NCI-H2196 treated with DMSO at 0.1 percent for 48 hours (cell line): Measurements from ENCODE around the gene STAMBP.

Experiments
- DNase-seq: peaks from one replicate; lab custom pipeline; 2025; ENCODE audit not compliant: unreplicated experiment; lab: John Stamatoyannopoulos, UW

STAMBP gene

DNA sequence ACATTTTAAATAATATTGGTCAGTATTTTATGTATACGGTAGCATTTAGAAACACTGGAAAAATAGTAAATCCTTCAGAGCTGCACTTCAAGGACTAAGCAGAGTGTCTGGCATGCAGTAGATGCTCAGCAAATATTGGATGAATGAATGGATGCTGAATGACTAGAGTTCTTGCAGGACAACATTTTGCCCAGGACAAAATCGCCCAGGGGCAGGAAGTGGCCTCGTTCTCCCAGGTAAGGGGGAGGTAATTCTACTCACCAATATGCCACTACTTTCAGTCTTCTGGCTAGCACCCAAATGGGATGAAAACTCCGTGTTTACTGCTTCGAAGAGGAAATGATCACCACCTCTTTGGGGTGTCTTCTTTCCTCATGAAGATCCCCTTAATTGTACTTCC, 93.9 kb downstream of the STAMBP start:
- no peak for DNase-seq
